HUES48 (cell line): ENCODE data around the gene FFAR2.
A peak's percentile ranks its signal among the peaks of the same experiment; 100 is the strongest.
"Not testable (repeated sequence)": the region's sequence is repeated elsewhere in the genome, so short reads cannot be mapped to it uniquely, and the experiment has no call there.

Experiments used
- H3K27ac ChIP-seq: one replicate; pipeline ENCODE4 v1.7.0; 2013; ENCODE audit warnings: low read depth, low read length, inconsistent platforms
- H3K27me3 ChIP-seq: 2 replicates; pipeline ENCODE4 v1.6.1; 2013; ENCODE audit warnings: mild to moderate bottlenecking, low read length; ENCODE audit not compliant: control insufficient read depth, insufficient read depth
- H3K36me3 ChIP-seq: 2 replicates; pipeline ENCODE4 v1.6.1; 2013; ENCODE audit warnings: low read length; ENCODE audit not compliant: control insufficient read depth, insufficient read depth
- H3K4me1 ChIP-seq: 2 replicates; pipeline ENCODE4 v1.6.1; 2013; ENCODE audit warnings: mild to moderate bottlenecking, low read length; ENCODE audit not compliant: control insufficient read depth, insufficient read depth
- H3K4me3 ChIP-seq: 2 replicates; pipeline ENCODE4 v1.5.1; 2013; ENCODE audit warnings: mild to moderate bottlenecking, low read depth, low read length
- H3K9ac ChIP-seq: 2 replicates; pipeline ENCODE4 v1.6.1; 2013; ENCODE audit warnings: mild to moderate bottlenecking, low read depth, low read length, moderate library complexity
- H3K9me3 ChIP-seq: 2 replicates; pipeline ENCODE4 v1.6.1; 2013; ENCODE audit warnings: low read length; ENCODE audit not compliant: control insufficient read depth, insufficient read depth

FFAR2 gene

GRCh38 chr19:35471075-35471474, 23.0 kb downstream of the FFAR2 start:
- H3K9me3 ChIP-seq, H3K36me3 ChIP-seq, H3K4me3 ChIP-seq, H3K27me3 ChIP-seq, H3K9ac ChIP-seq, H3K4me1 ChIP-seq: not testable (repeated sequence)
- peak overlapping the region; percentile 85 for H3K27ac ChIP-seq

DNA sequence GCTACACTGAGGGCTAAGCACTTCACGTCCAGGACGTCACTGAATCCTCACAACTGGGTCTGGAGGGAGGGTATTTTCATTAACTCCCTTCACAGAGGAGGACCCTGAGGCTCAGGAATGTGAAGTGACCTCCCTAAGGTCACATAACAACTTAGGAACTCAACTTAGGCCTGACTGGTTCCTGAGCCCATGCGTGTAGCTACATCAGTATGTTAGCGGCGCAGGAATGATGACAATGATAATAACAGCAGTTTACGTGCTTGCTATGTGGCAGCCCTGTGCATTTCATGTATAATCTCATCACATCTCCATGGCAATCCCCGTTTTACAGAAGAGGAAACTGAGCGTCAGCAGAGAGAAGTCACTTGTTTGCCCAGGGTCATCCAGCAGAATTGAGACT, 23.9 kb downstream of the FFAR2 start:
- Histone ChIP-seq H3K4me3 (no peak overlapping the region), H3K27me3 (no peaks in the 10 kb centered on the region), H3K36me3 (no peaks in the 10 kb centered on the region), H3K27ac (peak overlapping the region; percentile 76), H3K4me1 (peaks cover 4% of the 10 kb centered on the region), H3K9me3 (no peaks in the 10 kb centered on the region), H3K9ac (no peak overlapping the region)

DNA sequence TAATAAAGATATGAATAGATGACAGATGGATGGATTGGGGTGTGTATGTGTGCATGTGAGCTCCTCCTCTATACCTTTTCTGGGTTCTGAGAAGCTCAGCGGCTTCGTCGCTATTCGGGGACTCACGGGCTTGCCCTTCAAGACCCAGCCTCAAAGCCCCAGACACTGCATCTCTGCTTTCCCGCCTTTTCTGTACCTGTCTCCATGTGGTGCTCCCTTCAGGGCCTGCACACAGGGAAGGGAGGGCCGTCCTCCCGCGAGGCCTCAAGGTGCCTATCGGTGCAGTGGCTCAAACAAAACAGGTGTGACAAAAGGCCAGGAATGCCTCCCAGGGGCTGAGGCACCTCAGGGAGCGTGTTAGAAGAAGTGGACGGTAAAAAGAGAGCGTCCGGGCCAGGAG, 26.0 kb downstream of the FFAR2 start:
- Histone ChIP-seq H3K27ac (no peak overlapping the region), H3K4me3 (no peak overlapping the region), H3K9ac (no peak overlapping the region), H3K27me3 (no peaks in the 10 kb centered on the region), H3K4me1 (peaks cover 4% of the 10 kb centered on the region), H3K36me3 (no peaks in the 10 kb centered on the region), H3K9me3 (no peaks in the 10 kb centered on the region)

DNA sequence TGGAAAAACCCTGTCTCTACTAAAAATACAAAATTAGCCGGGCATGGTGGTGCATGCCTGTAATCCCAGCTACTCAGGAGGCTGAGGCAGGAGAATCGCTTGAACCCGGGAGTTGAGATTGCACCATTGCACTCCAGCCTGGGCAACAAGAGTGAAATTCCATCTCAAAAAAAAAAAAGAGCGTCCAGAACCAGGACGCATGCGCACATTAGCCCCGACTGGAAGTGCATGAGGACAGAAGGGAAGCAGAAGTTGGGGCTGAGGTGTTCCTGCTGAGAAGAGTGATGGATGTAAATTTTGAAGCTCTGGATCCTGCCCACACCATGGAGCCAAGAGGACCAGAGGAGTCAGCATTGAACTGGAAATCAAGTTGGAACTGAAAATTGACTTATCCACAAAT, 26.5 kb downstream of the FFAR2 start:
- H3K9ac ChIP-seq, H3K36me3 ChIP-seq, H3K27ac ChIP-seq, H3K27me3 ChIP-seq, H3K9me3 ChIP-seq, H3K4me1 ChIP-seq, H3K4me3 ChIP-seq: not testable (repeated sequence)

- H3K4me3 ChIP-seq, result no peak overlapping the region
- H3K9me3 ChIP-seq, result no peaks in the 10 kb centered on the region
- no peaks in the 10 kb centered on the region for H3K27me3 ChIP-seq
- H3K36me3 ChIP-seq, result no peaks in the 10 kb centered on the region
- no peaks in the 10 kb centered on the region for H3K4me1 ChIP-seq
- no peak overlapping the region for H3K9ac ChIP-seq
- H3K27ac ChIP-seq, result no peak overlapping the region
Observed at GRCh38 chr19:35476149-35476548, 28.1 kb downstream of the FFAR2 start.

GRCh38 chr19:35478794-35479677, 31.0 kb downstream of the FFAR2 start:
- Histone ChIP-seq H3K9me3 (no peaks in the 10 kb centered on the region), H3K4me1 (no peaks in the 10 kb centered on the region), H3K27me3 (no peaks in the 10 kb centered on the region), H3K36me3 (no peaks in the 10 kb centered on the region), H3K9ac (no peak overlapping the region), H3K27ac (no peak overlapping the region), H3K4me3 (no peak overlapping the region)

DNA sequence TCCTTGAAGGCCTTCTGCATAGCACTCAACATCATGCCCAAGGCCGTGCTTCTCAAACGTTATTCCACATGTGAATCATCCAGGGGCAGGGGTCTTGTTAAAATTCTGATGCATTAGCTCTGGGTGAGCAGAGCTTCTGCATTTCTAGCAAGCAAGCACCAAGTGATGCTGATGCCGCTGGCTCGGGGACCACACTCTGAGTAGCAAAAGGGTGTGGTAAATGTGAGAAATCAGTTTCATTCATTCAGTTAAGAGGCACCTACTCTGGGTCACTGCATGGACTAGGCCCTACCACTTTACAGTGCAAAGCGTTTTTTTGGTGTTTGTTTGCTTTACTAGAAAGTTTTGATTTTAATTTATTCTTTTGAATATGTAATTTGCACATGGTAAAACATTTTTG, 35.0 kb downstream of the FFAR2 start:
- Histone ChIP-seq H3K27me3 (peaks cover 6% of the 10 kb centered on the region; the same call in 1 of the 2 replicates), H3K36me3 (no peaks in the 10 kb centered on the region), H3K27ac (no peak overlapping the region), H3K9me3 (no peaks in the 10 kb centered on the region), H3K9ac (no peak overlapping the region), H3K4me1 (no peaks in the 10 kb centered on the region), H3K4me3 (no peak overlapping the region)

DNA sequence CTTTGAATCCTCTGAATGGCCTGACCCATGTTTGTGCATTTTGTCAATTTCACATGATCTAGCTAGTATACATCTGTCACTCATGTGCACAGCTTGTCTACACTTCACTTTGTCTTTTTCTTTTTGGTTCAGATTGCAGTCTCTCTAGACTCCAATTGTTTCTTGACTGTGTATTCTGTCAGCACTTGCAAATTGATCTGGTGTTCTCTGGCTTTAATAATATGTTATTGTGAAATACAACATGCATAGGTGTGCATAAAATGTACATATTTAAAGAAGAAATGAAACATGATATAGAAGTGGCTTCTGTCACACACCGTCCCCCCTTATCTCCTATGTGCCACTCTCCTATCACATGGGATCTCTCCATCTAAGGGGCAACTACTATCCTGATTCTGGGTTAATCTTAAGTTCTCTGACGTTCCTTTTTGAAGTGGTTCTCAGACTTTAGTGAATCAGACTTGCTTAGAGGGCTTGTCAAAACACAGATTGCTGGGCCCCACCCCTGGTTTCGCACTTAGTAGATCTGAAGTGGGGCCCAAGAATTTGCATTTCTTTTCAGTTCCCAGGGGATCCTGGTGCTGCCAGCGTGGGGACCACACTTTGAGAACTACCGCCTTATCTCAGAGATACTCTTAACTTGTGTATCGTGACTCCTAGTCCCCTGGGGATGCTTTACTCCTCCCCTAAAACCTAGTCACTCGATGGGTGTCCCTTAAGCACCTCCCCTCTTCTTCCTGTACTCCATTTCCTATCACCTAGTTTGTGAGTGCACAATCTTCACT, 36.4 kb downstream of the FFAR2 start:
- no peaks in the 10 kb centered on the region for H3K4me1 ChIP-seq
- no peak overlapping the region for H3K9ac ChIP-seq
- H3K27me3 ChIP-seq, result peaks cover 6% of the 10 kb centered on the region; the same call in 1 of the 2 replicates
- H3K4me3 ChIP-seq, result no peak overlapping the region
- H3K27ac ChIP-seq, result no peak overlapping the region
- no peaks in the 10 kb centered on the region for H3K36me3 ChIP-seq
- no peaks in the 10 kb centered on the region for H3K9me3 ChIP-seq

DNA sequence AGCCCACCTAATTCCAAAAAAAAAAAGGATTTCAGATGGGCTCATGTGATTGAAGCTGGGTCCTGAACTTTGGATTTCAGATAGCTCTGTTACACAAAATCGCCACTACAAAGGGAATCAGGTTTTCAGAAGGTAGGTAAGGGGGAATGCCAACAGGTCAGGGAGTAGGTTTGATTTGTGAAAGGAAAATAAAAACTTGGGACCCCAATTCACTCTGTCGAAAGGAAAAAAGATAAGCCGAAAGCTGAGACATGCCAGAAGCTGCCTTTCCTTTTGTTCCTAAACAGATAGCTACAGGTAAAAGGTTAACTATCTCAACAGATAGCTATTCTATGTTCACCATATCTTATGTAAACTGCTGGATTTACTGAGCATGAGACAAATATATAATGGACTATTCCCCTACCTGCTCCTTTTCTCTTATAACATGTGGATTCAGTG, 38.2 kb downstream of the FFAR2 start:
- Histone ChIP-seq H3K27me3 (peaks cover 6% of the 10 kb centered on the region; the same call in 1 of the 2 replicates), H3K36me3 (no peaks in the 10 kb centered on the region), H3K9me3 (no peaks in the 10 kb centered on the region), H3K27ac (no peak overlapping the region), H3K4me1 (no peaks in the 10 kb centered on the region), H3K4me3 (no peak overlapping the region), H3K9ac (no peak overlapping the region)

DNA sequence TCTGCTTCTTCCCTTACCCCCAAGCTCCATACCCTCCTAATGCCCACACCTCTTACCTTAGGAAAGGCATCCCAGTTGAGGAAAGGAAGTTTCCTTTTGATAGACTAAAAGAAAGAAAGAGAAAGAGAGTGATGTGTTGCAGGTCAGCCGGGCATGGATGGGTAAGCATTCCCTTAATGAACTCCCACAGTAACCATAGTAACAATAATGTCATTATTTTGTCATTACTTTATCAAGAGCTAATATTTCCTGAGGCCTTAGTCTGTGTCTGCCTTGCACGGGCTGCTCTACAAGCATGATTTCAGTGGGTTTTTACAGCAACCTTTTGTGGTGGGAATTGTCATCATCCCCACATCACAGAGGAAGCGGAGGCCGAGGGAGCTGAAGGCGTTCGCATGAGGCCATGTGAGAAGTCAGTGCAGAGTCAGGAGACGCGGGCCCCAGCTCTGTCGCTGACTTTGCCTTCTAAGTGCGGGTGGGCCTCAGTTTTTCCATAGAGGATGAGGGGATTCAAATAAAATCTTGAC, 39.7 kb downstream of the FFAR2 start:
- H3K9ac ChIP-seq, result no peak overlapping the region
- H3K9me3 ChIP-seq, result no peaks in the 10 kb centered on the region
- peaks cover 12% of the 10 kb centered on the region; the same call in 1 of the 2 replicates for H3K27me3 ChIP-seq
- no peak overlapping the region for H3K4me3 ChIP-seq
- H3K36me3 ChIP-seq, result no peaks in the 10 kb centered on the region
- no peaks in the 10 kb centered on the region for H3K4me1 ChIP-seq
- H3K27ac ChIP-seq, result no peak overlapping the region

- Histone ChIP-seq H3K4me3 (no peak overlapping the region), H3K27ac (no peak overlapping the region), H3K9ac (no peak overlapping the region), H3K27me3 (peaks cover 12% of the 10 kb centered on the region; the same call in 1 of the 2 replicates), H3K9me3 (no peaks in the 10 kb centered on the region), H3K36me3 (no peaks in the 10 kb centered on the region), H3K4me1 (no peaks in the 10 kb centered on the region)
Observed at GRCh38 chr19:35488677-35489076, 40.6 kb downstream of the FFAR2 start.
